Uterus (tissue), 4 donors: ENCODE results near the gene LGR6. TPM values are rescaled to one million over a fixed set of nuclear protein-coding genes. Genes with fewer than 3 reads are reported as not detected.

ENCODE experiments used
- DNase-seq, 2 donors: peaks; one replicate each; pipeline ENCODE4 v3.0.0-alpha.2; 2019 to 2020
- H3K27ac ChIP-seq, 2 donors: fragments of 200-600 bp; sonication (generic); 1 replicate in 1 of 2; 2 replicates in 1 of 2; pipeline ENCODE4 v1.5.1; 2016 to 2018
- H3K27me3 ChIP-seq, 2 donors: fragments of 200-600 bp; sonication (generic); one replicate each; pipeline ENCODE4 v1.5.1; 2018 to 2019; ENCODE audit warnings: control low read depth in 1 of 2
- H3K36me3 ChIP-seq, 2 donors: fragments of 200-600 bp; sonication (generic); one replicate each; pipeline ENCODE4 v1.5.1; 2019; ENCODE audit warnings: control low read depth in 1 of 2
- H3K4me1 ChIP-seq, 2 donors: fragments of 200-600 bp; sonication (generic); one replicate each; pipeline ENCODE4 v1.5.1; 2018 to 2019; ENCODE audit warnings: control low read depth in 1 of 2
- H3K4me3 ChIP-seq, 2 donors: fragments of 200-600 bp; sonication (generic); 1 replicate in 1 of 2; 2 replicates in 1 of 2; pipeline ENCODE4 v1.5.1; 2018 to 2019; ENCODE audit warnings: mild to moderate bottlenecking in 1 of 2
- H3K9me3 ChIP-seq, 2 donors: fragments of 200-600 bp; sonication (generic); one replicate each; pipeline ENCODE4 v1.5.1; 2019; ENCODE audit warnings: control low read depth in 1 of 2
- POLR2A ChIP-seq, 2 donors: fragments of 450-650 bp; IDR thresholded peaks; one replicate each; pipeline ENCODE4 v1.6.1; 2016; ENCODE audit warnings: antibody characterized with exemption in 2 of 2, mild to moderate bottlenecking in 1 of 2, moderate library complexity in 1 of 2
- intact Hi-C: fragments of 100-400 bp; cut with DNase I; formaldehyde crosslinking; loops from one replicate; pipeline ENCODE4 v1.15.1; 2023; ENCODE audit warnings: low total_unique reads
- total RNA-seq, 4 donors: library from RNA; depleted of rRNA in 3 of 4; stranded (reverse); fragments of >200 nt in 3 of 4; gene quantifications; one replicate each; pipeline versions ENCODE4 v1.1.0 to v1.2.4, GENCODE V29; 2014 to 2023
- TF ChIP-seq, protein P1 (sequence below), 4 experiments: fragments of 200-600 bp in 2 of 4; fragments of 450-650 bp in 2 of 4; sonication (generic) in 2 of 4; IDR thresholded peaks; one replicate each; pipeline ENCODE4 v1.5.1; 2016 to 2019; ENCODE audit warnings: antibody characterized with exemption in 4 of 4, mild to moderate bottlenecking in 2 of 4, moderate library complexity in 1 of 4
- donor health status: DM: yes; HTN: yes; CAD: no.

Gene LGR6
- total RNA-seq, 4 donors from 2014 or later: 3.5 to 7.2 (median 4.0) TPM; not detected in 1

DNA sequence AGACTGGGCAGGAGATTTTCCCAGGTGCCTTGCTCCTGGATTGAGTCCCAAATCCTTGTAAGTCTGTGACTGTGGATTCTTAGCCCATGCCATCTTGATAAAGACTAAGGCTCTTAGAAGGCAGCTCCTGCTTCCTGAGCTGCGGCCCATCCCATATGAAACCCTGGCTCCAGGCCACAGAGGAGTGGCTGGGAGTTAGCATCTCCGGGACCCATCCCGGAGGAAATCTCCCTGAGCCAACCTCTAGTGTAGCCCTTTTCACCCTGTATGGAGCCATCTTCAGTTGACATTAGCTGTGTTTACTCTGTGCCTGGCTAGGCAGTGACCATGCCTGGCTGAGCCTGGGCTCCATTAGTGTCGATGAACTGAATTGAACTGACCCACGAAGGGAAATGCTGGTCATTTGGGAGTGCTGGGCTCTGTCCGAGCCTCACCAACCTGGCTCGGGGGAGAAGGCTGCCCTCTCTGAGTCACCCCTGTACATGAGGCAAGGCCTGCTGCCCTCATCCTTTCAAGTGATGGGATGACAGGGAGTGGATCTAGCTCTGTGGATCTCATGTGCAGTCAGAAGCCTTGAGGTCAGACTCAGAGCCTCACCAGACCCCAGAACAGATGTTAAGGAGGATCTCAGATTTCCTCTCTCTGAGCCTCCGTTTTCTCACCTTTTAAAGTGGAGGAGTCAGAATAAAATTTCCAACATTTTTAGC lies 37.5 kb downstream of the LGR6 start:
- no peaks in the 10 kb centered on the region for H3K36me3 ChIP-seq
- no peak overlapping the region for H3K4me3 ChIP-seq
- no peak for DNase-seq
- H3K9me3 ChIP-seq: no peaks in the 10 kb centered on the region
- no peak overlapping the region for H3K27ac ChIP-seq
- no peaks in the 10 kb centered on the region for H3K4me1 ChIP-seq
- no peak for TF ChIP-seq POLR2A (IDR thresholded peaks at IDR 0.05)
- no peaks in the 10 kb centered on the region for H3K27me3 ChIP-seq
- intact Hi-C loops: no loop called here

DNA sequence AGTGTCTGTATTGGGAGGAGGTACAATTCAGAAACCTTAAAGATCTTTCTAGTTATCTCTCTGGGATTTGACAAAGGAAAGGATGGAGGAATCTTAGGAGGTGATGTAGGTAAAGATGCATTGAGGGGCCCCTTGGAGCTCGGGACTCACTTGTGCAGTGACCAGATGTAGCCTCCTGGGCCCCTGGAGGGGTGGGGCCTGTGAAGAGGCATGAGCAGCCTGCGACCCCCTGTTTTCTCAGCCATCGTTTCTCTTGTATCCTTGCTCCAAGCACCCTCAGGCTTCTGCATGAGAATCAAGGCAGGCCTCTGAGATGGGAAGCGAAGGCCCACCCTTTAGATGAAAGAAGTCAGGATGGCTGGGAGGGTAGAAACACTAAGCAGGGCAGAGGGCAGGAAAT lies 39.6 kb downstream of the LGR6 start:
- TF ChIP-seq, protein P1, sequence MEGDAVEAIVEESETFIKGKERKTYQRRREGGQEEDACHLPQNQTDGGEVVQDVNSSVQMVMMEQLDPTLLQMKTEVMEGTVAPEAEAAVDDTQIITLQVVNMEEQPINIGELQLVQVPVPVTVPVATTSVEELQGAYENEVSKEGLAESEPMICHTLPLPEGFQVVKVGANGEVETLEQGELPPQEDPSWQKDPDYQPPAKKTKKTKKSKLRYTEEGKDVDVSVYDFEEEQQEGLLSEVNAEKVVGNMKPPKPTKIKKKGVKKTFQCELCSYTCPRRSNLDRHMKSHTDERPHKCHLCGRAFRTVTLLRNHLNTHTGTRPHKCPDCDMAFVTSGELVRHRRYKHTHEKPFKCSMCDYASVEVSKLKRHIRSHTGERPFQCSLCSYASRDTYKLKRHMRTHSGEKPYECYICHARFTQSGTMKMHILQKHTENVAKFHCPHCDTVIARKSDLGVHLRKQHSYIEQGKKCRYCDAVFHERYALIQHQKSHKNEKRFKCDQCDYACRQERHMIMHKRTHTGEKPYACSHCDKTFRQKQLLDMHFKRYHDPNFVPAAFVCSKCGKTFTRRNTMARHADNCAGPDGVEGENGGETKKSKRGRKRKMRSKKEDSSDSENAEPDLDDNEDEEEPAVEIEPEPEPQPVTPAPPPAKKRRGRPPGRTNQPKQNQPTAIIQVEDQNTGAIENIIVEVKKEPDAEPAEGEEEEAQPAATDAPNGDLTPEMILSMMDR (IDR thresholded peaks at IDR 0.05): no peak
- TF ChIP-seq POLR2A (IDR thresholded peaks at IDR 0.05): no peak
- Histone ChIP-seq H3K4me1 (no peaks in the 10 kb centered on the region), H3K27ac (no peak overlapping the region), H3K9me3 (no peaks in the 10 kb centered on the region), H3K36me3 (no peaks in the 10 kb centered on the region), H3K27me3 (no peaks in the 10 kb centered on the region), H3K4me3 (no peak overlapping the region)
- DNase-seq: no peak
- intact Hi-C loops: no loop called here

DNA sequence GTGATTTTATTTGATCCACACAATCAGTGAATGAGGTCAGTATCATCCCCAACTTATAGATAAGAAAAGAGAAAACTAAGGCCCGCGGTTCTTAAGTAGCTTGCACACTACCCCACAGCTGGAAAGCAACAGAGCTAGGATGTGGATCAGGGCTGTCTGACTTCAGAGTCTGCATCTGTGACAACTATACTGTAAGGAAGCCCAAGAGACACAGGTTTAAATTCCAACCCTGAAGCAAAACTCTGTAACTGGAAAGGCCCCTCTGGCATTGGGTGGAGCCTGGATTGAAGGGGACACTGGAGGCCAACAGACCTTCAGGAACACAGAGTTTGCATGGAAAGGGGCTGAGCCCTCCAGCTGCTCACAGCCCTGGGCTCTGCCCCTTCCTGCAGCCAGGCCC lies 40.2 kb downstream of the LGR6 start:
- DNase-seq: no peak
- Histone ChIP-seq H3K27me3 (no peaks in the 10 kb centered on the region), H3K4me1 (no peaks in the 10 kb centered on the region), H3K9me3 (no peaks in the 10 kb centered on the region), H3K27ac (no peak overlapping the region), H3K4me3 (no peak overlapping the region), H3K36me3 (no peaks in the 10 kb centered on the region)
- intact Hi-C loops: no loop called here
- TF ChIP-seq POLR2A (IDR thresholded peaks at IDR 0.05): no peak
- TF ChIP-seq, protein P1 (IDR thresholded peaks at IDR 0.05): no peak

GRCh38 chr1:202234331-202235002 lies 40.9 kb downstream of the LGR6 start:
- no peak overlapping the region for H3K4me3 ChIP-seq
- no peaks in the 10 kb centered on the region for H3K27me3 ChIP-seq
- H3K36me3 ChIP-seq: no peaks in the 10 kb centered on the region
- no peak overlapping the region for H3K27ac ChIP-seq
- no peak for DNase-seq
- intact Hi-C loops: no loop called here
- H3K9me3 ChIP-seq: no peaks in the 10 kb centered on the region
- H3K4me1 ChIP-seq: no peaks in the 10 kb centered on the region
- no peak for TF ChIP-seq POLR2A (IDR thresholded peaks at IDR 0.05)
- TF ChIP-seq, protein P1 (IDR thresholded peaks at IDR 0.05): no peak

- Histone ChIP-seq H3K36me3 (no peaks in the 10 kb centered on the region), H3K27me3 (no peaks in the 10 kb centered on the region), H3K4me1 (no peaks in the 10 kb centered on the region), H3K27ac (no peak overlapping the region), H3K4me3 (no peak overlapping the region), H3K9me3 (no peaks in the 10 kb centered on the region)
- DNase-seq: no peak
- TF ChIP-seq POLR2A (IDR thresholded peaks at IDR 0.05): no peak
- TF ChIP-seq, protein P1 (IDR thresholded peaks at IDR 0.05): no peak
- intact Hi-C loops: no loop called here
Observed at GRCh38 chr1:202235003-202235660, 41.5 kb downstream of the LGR6 start.
